HepG2 (cell line): ENCODE data around the gene GPATCH4. TPM values are rescaled to one million over a fixed set of nuclear protein-coding genes. Genes with fewer than 3 reads are reported as not detected.

ENCODE experiments used
- ATAC-seq: fragments of 200-7000 bp; cut with Tn5 transposase; 3 replicates; pipeline ENCODE4 v1.9.1; 2020; ENCODE audit warnings: mild to moderate bottlenecking, moderate library complexity
- BruUV-seq: library from RNA; stranded (reverse); fragments of 400-500 nt; replicated peaks from 2 replicates; lab custom pipeline; 2021; lab: Mats Ljungman, UMichigan
- CTCF ChIA-PET: fragments of 300-600 bp; formaldehyde crosslinking; extraction: SDS; loops from one replicate; lab custom pipeline; 2021; ENCODE audit warnings: low total read pairs, inconsistent platforms, low intra/inter-chr PET ratio; lab: Yijun Ruan, JAX
- POLR2A ChIA-PET: fragments of 350-600 bp; sonication (Branson Sonifier 250); formaldehyde crosslinking; loops from one replicate; lab custom pipeline; 2020; ENCODE audit warnings: antibody characterized with exemption, inconsistent platforms; lab: Yijun Ruan, JAX
- DNase-seq: peaks from one replicate; pipeline ENCODE4 v3.0.0-alpha.2; 2015; ENCODE audit warnings: low spot score
- FAIRE-seq: peaks from 3 replicates; lab custom pipeline; 2011; peaks lifted over from hg19 to GRCh38; lab: Jason Lieb, UNC
- H2AFZ ChIP-seq: one replicate; pipeline ENCODE4 v1.6.1; 2011; ENCODE audit warnings: low read length, inconsistent platforms
- H3K27ac ChIP-seq: fragments of 300-600 bp; 3 replicates; pipeline ENCODE4 v1.8.0; 2011; ENCODE audit warnings: mixed run types, mild to moderate bottlenecking, mixed read lengths, low read length, inconsistent platforms; ENCODE audit not compliant: insufficient read depth; ENCODE audit errors: extremely low read length
- H3K27me3 ChIP-seq, 2 experiments: fragments of 200-600 bp in 1 of 2; 2 replicates in 1 of 2; 3 replicates in 1 of 2; pipeline versions ENCODE4 v1.6.0 to v1.8.0; 2011; ENCODE audit warnings: low read length in 2 of 2, mild to moderate bottlenecking in 2 of 2, moderate library complexity in 2 of 2, inconsistent platforms in 1 of 2; ENCODE audit not compliant: insufficient read depth in 2 of 2, control insufficient read depth in 1 of 2
- H3K36me3 ChIP-seq, 2 experiments: fragments of 200-600 bp in 1 of 2; replicated peaks in 1 of 2; 2 replicates in 1 of 2; 3 replicates in 1 of 2; pipeline versions ENCODE4 v1.5.1 to v1.8.0; 2011; ENCODE audit warnings: low read length in 2 of 2, inconsistent platforms in 1 of 2; ENCODE audit not compliant: insufficient read depth in 2 of 2, control insufficient read depth in 1 of 2
- H3K4me1 ChIP-seq: 2 replicates; pipeline ENCODE4 v1.5.1; 2012; ENCODE audit warnings: low read length, inconsistent platforms; ENCODE audit not compliant: insufficient read depth
- H3K4me2 ChIP-seq: 2 replicates; pipeline ENCODE4 v1.6.0; 2011; ENCODE audit warnings: low read depth, low read length, inconsistent platforms
- H3K4me3 ChIP-seq, 3 experiments: fragments of 200-600 bp in 1 of 3; sonication (generic), shearing (Covaris generic) in 1 of 3; replicated peaks in 1 of 3; 2 replicates each; pipeline ENCODE4 v1.5.1; 2011 to 2016; ENCODE audit warnings: low read length in 3 of 3, inconsistent platforms in 2 of 3, low read depth in 2 of 3, mild to moderate bottlenecking in 2 of 3, control low read depth in 1 of 3, mixed read lengths in 1 of 3; ENCODE audit not compliant: insufficient read depth in 1 of 3
- H3K79me2 ChIP-seq: one replicate; pipeline ENCODE4 v1.6.1; 2011; ENCODE audit warnings: low read length, inconsistent platforms; ENCODE audit not compliant: insufficient read depth
- H3K9ac ChIP-seq: 2 replicates; pipeline ENCODE4 v1.6.0; 2011; ENCODE audit warnings: mild to moderate bottlenecking, low read depth, low read length, inconsistent platforms; ENCODE audit not compliant: insufficient read depth
- H3K9me3 ChIP-seq: 2 replicates; pipeline ENCODE4 v1.5.1; 2012; ENCODE audit warnings: mild to moderate bottlenecking, low read length
- H4K20me1 ChIP-seq: 2 replicates; pipeline ENCODE4 v1.6.0; 2011; ENCODE audit warnings: inconsistent platforms, mild to moderate bottlenecking, low read length, moderate library complexity; ENCODE audit not compliant: insufficient read depth
- ISX ChIP-seq: sonication (generic); formaldehyde crosslinking; conservative IDR thresholded peaks from 2 replicates; pipeline ENCODE4 v1.5.0; 2020; ENCODE audit warnings: missing genetic modification reagents
- KLF6 ChIP-seq: IDR thresholded peaks from 2 replicates; pipeline ENCODE4 v1.8.0; 2016; ENCODE audit warnings: missing biosample characterization, missing genetic modification reagents
- MXD3 ChIP-seq: IDR thresholded peaks from 2 replicates; pipeline ENCODE4 v1.6.1; 2016; ENCODE audit warnings: mild to moderate bottlenecking, missing biosample characterization, missing genetic modification reagents
- PREB ChIP-seq: sonication (generic); formaldehyde crosslinking; IDR thresholded peaks from 2 replicates; pipeline ENCODE4 v1.4.0; 2020; ENCODE audit warnings: missing genetic modification reagents
- RELA ChIP-seq: sonication (generic); formaldehyde crosslinking; IDR thresholded peaks from 2 replicates; pipeline ENCODE4 v1.4.0; 2020; ENCODE audit warnings: missing genetic modification reagents
- STAT5B ChIP-seq: sonication (generic); formaldehyde crosslinking; IDR thresholded peaks from 2 replicates; pipeline ENCODE4 v1.4.0; 2020; ENCODE audit warnings: missing genetic modification reagents
- TMF1 ChIP-seq: sonication (generic); formaldehyde crosslinking; IDR thresholded peaks from 2 replicates; pipeline ENCODE4 v1.8.1; 2022; ENCODE audit warnings: low read depth, missing genetic modification reagents
- ZFP90 ChIP-seq: sonication (generic); formaldehyde crosslinking; IDR thresholded peaks from 2 replicates; pipeline ENCODE4 v1.8.0; 2022; ENCODE audit warnings: missing genetic modification reagents, mild to moderate bottlenecking, inconsistent platforms, borderline replicate concordance
- ZNF326 ChIP-seq: sonication (generic); formaldehyde crosslinking; IDR thresholded peaks from 2 replicates; pipeline ENCODE4 v1.4.0; 2020; ENCODE audit warnings: missing genetic modification reagents, borderline replicate concordance
- ZNF619 ChIP-seq: sonication (generic); formaldehyde crosslinking; IDR thresholded peaks from 2 replicates; pipeline ENCODE4 v1.4.0; 2020; ENCODE audit warnings: mild to moderate bottlenecking, missing genetic modification reagents
- ZNF674 ChIP-seq: sonication (generic); formaldehyde crosslinking; IDR thresholded peaks from 2 replicates; pipeline ENCODE4 v1.5.0; 2020; ENCODE audit warnings: low read depth, mild to moderate bottlenecking, missing genetic modification reagents
- ZNF770 ChIP-seq: sonication (generic); formaldehyde crosslinking; IDR thresholded peaks from 2 replicates; pipeline ENCODE4 v1.5.0; 2020; ENCODE audit warnings: mild to moderate bottlenecking, missing genetic modification reagents
- WGBS: methylation state at CpG from one replicate; pipeline ENCODE4 v1.1.6; 2017; ENCODE audit warnings: low lambda C conversion rate; 5-methylcytosine and 5-hydroxymethylcytosine counted together
- in situ Hi-C: cut with HindIII; loops from 2 replicates; pipeline ENCODE4 v1.10.0; 2017; ENCODE audit warnings: low pct_unique_long_range_greater_than_20kb; ENCODE audit not compliant: extremely low pct_ligation_motif_present
- intact Hi-C: fragments of 100-400 bp; cut with micrococcal nuclease; formaldehyde crosslinking; loops from one replicate; pipeline ENCODE4 v1.10.0; 2022; ENCODE audit not compliant: unreplicated experiment
- polyA plus RNA-seq, 8 experiments: library from polyadenylated mRNA; depleted of rRNA in 3 of 8; stranded (reverse) in 7 of 8; unstranded in 1 of 8; fragments of >200 nt; fragmentation: Illumina TruSeq in 4 of 8; extraction: Trizol in 4 of 8; gene quantifications; 2 replicates each; pipeline versions ENCODE4 v1.2.1 to v1.2.3, GENCODE V29; 2011 to 2016; ENCODE audit warnings: low read depth in 4 of 8, missing spikeins in 1 of 8, mixed read lengths in 1 of 8; ENCODE audit not compliant: insufficient read depth in 1 of 8
- total RNA-seq, 5 experiments: library from RNA; depleted of rRNA; stranded (reverse); fragments of >200 nt; fragmentation: Illumina TruSeq; extraction: Trizol; gene quantifications; 2 replicates each; pipeline ENCODE4 v1.2.3, GENCODE V29; 2016; ENCODE audit warnings: low read depth in 1 of 5
- TF ChIP-seq, protein P1 (sequence below): sonication (generic); formaldehyde crosslinking; IDR thresholded peaks from 2 replicates; pipeline ENCODE4 v1.5.1; 2020; ENCODE audit warnings: mild to moderate bottlenecking, moderate library complexity, missing genetic modification reagents
- TF ChIP-seq, protein P2 (sequence below): sonication (generic); formaldehyde crosslinking; IDR thresholded peaks from 2 replicates; pipeline ENCODE4 v1.5.1; 2020; ENCODE audit warnings: mild to moderate bottlenecking, missing genetic modification reagents, borderline replicate concordance

Gene GPATCH4
- total and polyA plus RNA-seq, 2 of the 13 experiments (the other 11 are each of a cell fraction or from before 2014, with no cell fraction given): 19.2 to 37.9 TPM

DNA sequence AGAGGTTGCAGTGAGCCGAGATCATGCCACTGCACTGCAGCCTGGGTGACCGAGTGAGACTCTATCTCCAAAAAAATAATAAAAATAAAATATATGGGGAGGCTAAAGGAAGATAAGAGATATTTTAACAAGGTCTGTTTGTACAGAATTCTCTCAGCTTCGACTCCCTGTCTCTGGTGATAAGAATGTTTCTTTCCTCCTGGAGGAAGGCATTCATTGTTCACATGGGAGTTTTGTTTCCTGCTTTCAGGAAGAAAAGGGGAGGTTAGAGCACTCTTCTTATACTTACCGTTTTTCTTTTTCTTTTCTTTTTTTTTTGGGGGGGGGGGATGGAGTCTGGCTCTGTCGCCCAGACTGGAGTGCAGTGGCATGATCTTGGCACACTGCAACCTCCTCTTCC, 11.7 kb downstream of the GPATCH4 start:
- Histone ChIP-seq H3K4me3 (no peak overlapping the region), H3K9me3 (no peaks in the 10 kb centered on the region), H3K27ac (no peak overlapping the region), H3K9ac (no peak overlapping the region), H4K20me1 (no peaks in the 10 kb centered on the region), H3K79me2 (peaks cover 3% of the 10 kb centered on the region), H3K36me3 (0 out of 5 replicates have a peak, but pooled peaks cover 0 to 7% of the 10 kb centered on the region in 2 experiments), H3K27me3 (peaks cover 0 to 10% of the 10 kb centered on the region in 2 experiments; a peak in 1 of 5 replicates), H2AFZ (no peak overlapping the region), H3K4me1 (peaks cover 21% of the 10 kb centered on the region), H3K4me2 (no peak overlapping the region)
- 52% methylated on average over 5 of the region's 5 CpGs for WGBS
- no TSS peak for BruUV-seq
- in situ Hi-C loops: no loop called here
- FAIRE-seq (no peak), ATAC-seq (no peak), DNase-seq (no peak)
- intact Hi-C loops: no loop called here
- ChIA-PET CTCF (no interaction called here), POLR2A (no interaction called here)
- TF ChIP-seq RELA (CRISPR knock-in tag) (no peak), ZNF619 (CRISPR knock-in tag) (no peak), ZFP90 (CRISPR knock-in tag) (no peak), MXD3 (CRISPR knock-in tag) (no peak), ZNF770 (CRISPR knock-in tag) (no peak), STAT5B (CRISPR knock-in tag) (no peak), PREB (CRISPR knock-in tag) (no peak), ZNF674 (CRISPR knock-in tag) (no peak), TMF1 (CRISPR knock-in tag) (no peak), ZNF326 (CRISPR knock-in tag) (no peak), ISX (no peak), KLF6 (CRISPR knock-in tag) (no peak)
- TF ChIP-seq, protein P1, sequence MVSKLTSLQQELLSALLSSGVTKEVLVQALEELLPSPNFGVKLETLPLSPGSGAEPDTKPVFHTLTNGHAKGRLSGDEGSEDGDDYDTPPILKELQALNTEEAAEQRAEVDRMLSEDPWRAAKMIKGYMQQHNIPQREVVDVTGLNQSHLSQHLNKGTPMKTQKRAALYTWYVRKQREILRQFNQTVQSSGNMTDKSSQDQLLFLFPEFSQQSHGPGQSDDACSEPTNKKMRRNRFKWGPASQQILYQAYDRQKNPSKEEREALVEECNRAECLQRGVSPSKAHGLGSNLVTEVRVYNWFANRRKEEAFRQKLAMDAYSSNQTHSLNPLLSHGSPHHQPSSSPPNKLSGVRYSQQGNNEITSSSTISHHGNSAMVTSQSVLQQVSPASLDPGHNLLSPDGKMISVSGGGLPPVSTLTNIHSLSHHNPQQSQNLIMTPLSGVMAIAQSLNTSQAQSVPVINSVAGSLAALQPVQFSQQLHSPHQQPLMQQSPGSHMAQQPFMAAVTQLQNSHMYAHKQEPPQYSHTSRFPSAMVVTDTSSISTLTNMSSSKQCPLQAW (CRISPR knock-in tag): no peak
- TF ChIP-seq, protein P2, sequence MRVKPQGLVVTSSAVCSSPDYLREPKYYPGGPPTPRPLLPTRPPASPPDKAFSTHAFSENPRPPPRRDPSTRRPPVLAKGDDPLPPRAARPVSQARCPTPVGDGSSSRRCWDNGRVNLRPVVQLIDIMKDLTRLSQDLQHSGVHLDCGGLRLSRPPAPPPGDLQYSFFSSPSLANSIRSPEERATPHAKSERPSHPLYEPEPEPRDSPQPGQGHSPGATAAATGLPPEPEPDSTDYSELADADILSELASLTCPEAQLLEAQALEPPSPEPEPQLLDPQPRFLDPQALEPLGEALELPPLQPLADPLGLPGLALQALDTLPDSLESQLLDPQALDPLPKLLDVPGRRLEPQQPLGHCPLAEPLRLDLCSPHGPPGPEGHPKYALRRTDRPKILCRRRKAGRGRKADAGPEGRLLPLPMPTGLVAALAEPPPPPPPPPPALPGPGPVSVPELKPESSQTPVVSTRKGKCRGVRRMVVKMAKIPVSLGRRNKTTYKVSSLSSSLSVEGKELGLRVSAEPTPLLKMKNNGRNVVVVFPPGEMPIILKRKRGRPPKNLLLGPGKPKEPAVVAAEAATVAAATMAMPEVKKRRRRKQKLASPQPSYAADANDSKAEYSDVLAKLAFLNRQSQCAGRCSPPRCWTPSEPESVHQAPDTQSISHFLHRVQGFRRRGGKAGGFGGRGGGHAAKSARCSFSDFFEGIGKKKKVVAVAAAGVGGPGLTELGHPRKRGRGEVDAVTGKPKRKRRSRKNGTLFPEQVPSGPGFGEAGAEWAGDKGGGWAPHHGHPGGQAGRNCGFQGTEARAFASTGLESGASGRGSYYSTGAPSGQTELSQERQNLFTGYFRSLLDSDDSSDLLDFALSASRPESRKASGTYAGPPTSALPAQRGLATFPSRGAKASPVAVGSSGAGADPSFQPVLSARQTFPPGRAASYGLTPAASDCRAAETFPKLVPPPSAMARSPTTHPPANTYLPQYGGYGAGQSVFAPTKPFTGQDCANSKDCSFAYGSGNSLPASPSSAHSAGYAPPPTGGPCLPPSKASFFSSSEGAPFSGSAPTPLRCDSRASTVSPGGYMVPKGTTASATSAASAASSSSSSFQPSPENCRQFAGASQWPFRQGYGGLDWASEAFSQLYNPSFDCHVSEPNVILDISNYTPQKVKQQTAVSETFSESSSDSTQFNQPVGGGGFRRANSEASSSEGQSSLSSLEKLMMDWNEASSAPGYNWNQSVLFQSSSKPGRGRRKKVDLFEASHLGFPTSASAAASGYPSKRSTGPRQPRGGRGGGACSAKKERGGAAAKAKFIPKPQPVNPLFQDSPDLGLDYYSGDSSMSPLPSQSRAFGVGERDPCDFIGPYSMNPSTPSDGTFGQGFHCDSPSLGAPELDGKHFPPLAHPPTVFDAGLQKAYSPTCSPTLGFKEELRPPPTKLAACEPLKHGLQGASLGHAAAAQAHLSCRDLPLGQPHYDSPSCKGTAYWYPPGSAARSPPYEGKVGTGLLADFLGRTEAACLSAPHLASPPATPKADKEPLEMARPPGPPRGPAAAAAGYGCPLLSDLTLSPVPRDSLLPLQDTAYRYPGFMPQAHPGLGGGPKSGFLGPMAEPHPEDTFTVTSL (CRISPR knock-in tag): no peak
